Esophagus (tissue), 2 donors: ENCODE results near the gene GNAS. TPM values are rescaled to one million over a fixed set of nuclear protein-coding genes. Genes with fewer than 3 reads are reported as not detected.

Source experiments
- H3K27ac ChIP-seq, 2 donors: one replicate each; pipeline ENCODE4 v1.5.1; 2013; ENCODE audit warnings: low read depth in 2 of 2, mild to moderate bottlenecking in 2 of 2, inconsistent platforms in 1 of 2, low read length in 1 of 2, moderate library complexity in 1 of 2
- H3K27me3 ChIP-seq, 2 donors: one replicate each; pipeline ENCODE4 v1.6.1; 2013; ENCODE audit warnings: low read length in 2 of 2, control low read depth in 1 of 2, mild to moderate bottlenecking in 1 of 2; ENCODE audit not compliant: insufficient read depth in 2 of 2, control insufficient read depth in 1 of 2
- H3K36me3 ChIP-seq, 2 donors: one replicate each; pipeline ENCODE4 v1.6.1; 2013; ENCODE audit warnings: low read length in 1 of 2; ENCODE audit not compliant: control insufficient read depth in 2 of 2, insufficient read depth in 2 of 2
- H3K4me1 ChIP-seq, 2 donors: one replicate each; pipeline ENCODE4 v1.6.1; 2013; ENCODE audit warnings: low read length in 1 of 2; ENCODE audit not compliant: control insufficient read depth in 2 of 2, insufficient read depth in 2 of 2
- H3K4me3 ChIP-seq, 2 donors: one replicate each; pipeline ENCODE4 v1.5.1; 2013; ENCODE audit warnings: low read length in 2 of 2, mild to moderate bottlenecking in 2 of 2, low read depth in 1 of 2, moderate library complexity in 1 of 2
- H3K9me3 ChIP-seq, 2 donors: one replicate each; pipeline ENCODE4 v1.6.1; 2013; ENCODE audit warnings: mild to moderate bottlenecking in 2 of 2, low read depth in 1 of 2, low read length in 1 of 2, moderate library complexity in 1 of 2; ENCODE audit not compliant: control insufficient read depth in 2 of 2, insufficient read depth in 1 of 2
- WGBS, 2 donors: extraction: QIAGEN DNeasy Blood & Tissue Kit; methylation state at CpG; one replicate each; pipeline ENCODE4 v1.1.7; 2013; 5-methylcytosine and 5-hydroxymethylcytosine counted together
- polyA plus RNA-seq, 2 donors: library from polyadenylated mRNA; stranded (reverse); fragments of 200-250 nt; gene quantifications; one replicate each; pipeline ENCODE4 v1.2.3, GENCODE V29; 2013
- donor health status: healthy with polysubstance abuse.
- donor health status: Bipolar disorder and iron deficiency.

The GNAS gene
- polyA plus RNA-seq, 2 donors, result 590 to 1,519 TPM

DNA sequence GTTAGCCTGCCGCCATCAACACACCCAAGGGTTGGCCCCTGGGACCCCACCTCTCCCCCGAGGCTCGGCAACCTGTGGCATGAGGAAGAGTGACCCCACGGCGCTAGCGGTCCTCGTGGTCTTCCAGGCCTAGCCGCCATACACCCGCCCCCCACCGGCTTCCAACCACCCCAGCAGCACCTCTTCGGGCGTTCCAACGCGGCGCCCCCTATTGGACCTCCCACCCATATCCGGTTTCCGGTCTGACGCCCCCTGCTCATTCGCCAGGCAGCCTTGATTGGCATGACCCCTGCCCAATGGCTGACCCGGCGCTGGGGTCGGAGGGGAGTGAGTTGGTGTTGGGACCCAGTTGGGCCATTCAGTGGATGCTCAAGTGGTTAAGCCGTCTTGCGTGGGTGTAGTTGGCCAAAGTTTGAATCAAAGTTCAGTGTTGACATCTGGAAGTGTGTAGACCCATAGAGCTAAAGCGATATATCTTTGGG, 1.8 kb upstream of the GNAS start, which contains the start of gene GNAS-AS1:
TSS of gene GNAS-AS1 (minus strand) at position 210 of the 482 bp plus-strand sequence.
- H3K36me3 ChIP-seq, result no peaks in the 10 kb centered on the region
- 51 to 59% methylated on average over 25 of the region's 25 CpGs for WGBS, 2 donors
- peaks cover 0 to 18% of the 10 kb centered on the region in 2 donors for H3K4me1 ChIP-seq
- peaks cover 0 to 3% of the 10 kb centered on the region in 2 donors for H3K27me3 ChIP-seq
- H3K9me3 ChIP-seq, result no peaks in the 10 kb centered on the region
- H3K27ac ChIP-seq, result no peak within 1 kb of the TSS
- H3K4me3 ChIP-seq, result peak within 1 kb of the TSS; percentile 45 to 53

DNA sequence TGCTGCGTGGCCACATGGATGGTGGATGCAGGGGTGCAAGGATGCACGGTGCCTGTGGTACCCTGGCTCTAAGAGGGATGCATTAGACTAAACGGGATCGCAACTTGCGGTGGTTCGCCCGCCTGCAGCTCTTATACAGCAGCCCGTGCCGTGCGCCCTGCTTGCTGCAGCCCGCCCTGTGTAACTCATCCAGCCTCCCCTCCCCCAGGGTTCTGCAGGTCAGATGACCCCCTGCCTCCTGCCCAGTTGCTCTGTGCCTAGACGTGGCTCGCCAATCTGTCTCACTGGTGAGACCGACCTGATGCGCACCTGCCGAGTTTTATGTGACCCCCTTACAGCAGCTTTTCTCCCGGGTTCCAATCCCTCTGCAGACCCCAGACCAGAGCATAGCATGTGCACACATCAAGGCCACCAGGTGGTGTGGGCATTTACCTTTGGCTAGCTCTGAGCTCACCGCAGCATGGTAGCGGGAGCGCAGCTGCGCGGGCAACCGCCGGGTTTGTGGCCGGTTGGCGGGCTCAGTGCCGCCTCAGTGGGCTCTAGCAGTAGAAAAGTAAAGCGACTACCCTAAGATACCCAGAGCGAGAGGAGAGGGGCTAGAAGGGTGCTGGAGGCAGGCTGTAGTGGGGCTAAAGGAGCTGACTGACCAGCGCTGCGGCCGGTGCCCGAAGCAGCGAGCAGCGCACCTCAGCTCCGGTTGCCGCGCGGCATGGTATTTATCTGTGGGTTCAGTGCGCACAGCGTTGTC, 1.1 kb upstream of the GNAS start:
- Histone ChIP-seq H3K27ac (no peak overlapping the region), H3K27me3 (peaks cover 0 to 3% of the 10 kb centered on the region in 2 donors), H3K36me3 (no peaks in the 10 kb centered on the region), H3K4me3 (peak overlapping the region; percentile 45 to 53), H3K9me3 (no peaks in the 10 kb centered on the region), H3K4me1 (peaks cover 0 to 19% of the 10 kb centered on the region in 2 donors)
- 55 to 59% methylated on average over 41 of the region's 41 CpGs for WGBS, 2 donors

DNA sequence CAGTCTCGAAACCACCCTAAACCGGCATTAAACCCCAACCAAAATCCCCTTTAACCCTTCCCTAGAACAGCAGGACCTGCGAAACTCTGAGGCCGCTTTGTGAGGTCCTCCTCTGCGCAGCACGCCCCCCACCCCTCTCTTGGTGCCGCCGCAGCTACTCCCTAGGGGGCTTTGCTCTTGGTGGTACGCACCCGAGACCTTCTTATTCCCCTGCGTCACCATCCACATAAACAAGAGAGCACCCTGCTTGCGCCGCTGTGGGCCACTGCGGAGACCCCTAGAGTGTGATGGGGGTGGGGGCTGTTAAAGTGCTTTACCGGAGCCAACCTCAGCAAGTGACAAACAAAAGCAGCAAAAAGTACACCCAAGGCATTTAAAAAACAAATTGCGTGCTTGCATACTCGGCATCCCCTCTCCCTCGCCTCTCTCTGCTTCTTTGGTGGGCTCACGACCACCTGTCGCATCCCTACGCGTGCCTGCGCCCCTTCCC, 502 bp upstream of the GNAS start:
- 38 to 46% methylated on average over 23 of the region's 23 CpGs for WGBS, 2 donors
- H3K27me3 ChIP-seq, result peaks cover 0 to 3% of the 10 kb centered on the region in 2 donors
- no peaks in the 10 kb centered on the region for H3K9me3 ChIP-seq
- no peaks in the 10 kb centered on the region for H3K36me3 ChIP-seq
- H3K4me1 ChIP-seq, result peaks cover 0 to 19% of the 10 kb centered on the region in 2 donors
- peak overlapping the region in 1 of 2 donors; percentile 25 for H3K4me3 ChIP-seq
- H3K27ac ChIP-seq, result no peak overlapping the region

DNA sequence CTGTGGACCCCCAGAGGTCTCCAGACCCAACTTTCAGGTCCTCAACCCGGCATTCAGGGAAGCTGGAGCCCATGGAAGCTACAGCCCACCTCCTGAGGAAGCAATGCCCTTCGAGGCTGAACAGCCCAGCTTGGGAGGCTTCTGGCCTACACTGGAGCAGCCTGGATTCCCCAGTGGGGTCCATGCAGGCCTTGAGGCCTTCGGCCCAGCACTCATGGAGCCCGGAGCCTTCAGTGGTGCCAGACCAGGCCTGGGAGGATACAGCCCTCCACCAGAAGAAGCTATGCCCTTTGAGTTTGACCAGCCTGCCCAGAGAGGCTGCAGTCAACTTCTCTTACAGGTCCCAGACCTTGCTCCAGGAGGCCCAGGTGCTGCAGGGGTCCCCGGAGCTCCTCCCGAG, 950 bp downstream of the GNAS start:
- Histone ChIP-seq H3K4me3 (no peak overlapping the region), H3K4me1 (peaks cover 0 to 19% of the 10 kb centered on the region in 2 donors), H3K27ac (no peak overlapping the region), H3K36me3 (no peaks in the 10 kb centered on the region), H3K27me3 (peaks cover 0 to 3% of the 10 kb centered on the region in 2 donors), H3K9me3 (no peaks in the 10 kb centered on the region)
- 74 to 75% methylated on average over 6 of the region's 6 CpGs for WGBS, 2 donors

DNA sequence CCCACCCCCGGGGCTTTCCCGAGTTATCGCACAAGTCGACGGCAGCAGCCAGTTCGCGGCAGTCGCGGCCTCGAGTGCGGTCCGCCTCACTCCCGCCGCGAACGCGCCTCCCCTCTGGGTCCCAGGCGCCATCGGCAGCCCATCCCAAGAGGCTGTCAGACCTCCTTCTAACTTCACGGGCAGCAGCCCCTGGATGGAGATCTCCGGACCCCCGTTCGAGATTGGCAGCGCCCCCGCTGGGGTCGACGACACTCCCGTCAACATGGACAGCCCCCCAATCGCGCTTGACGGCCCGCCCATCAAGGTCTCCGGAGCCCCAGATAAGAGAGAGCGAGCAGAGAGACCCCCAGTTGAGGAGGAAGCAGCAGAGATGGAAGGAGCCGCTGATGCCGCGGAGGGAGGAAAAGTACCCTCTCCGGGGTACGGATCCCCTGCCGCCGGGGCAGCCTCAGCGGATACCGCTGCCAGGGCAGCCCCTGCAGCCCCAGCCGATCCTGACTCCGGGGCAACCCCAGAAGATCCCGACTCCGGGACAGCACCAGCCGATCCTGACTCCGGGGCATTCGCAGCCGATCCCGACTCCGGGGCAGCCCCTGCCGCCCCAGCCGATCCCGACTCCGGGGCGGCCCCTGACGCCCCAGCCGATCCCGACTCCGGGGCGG, 1.6 kb downstream of the GNAS start:
- Histone ChIP-seq H3K36me3 (no peaks in the 10 kb centered on the region), H3K9me3 (no peaks in the 10 kb centered on the region), H3K27ac (no peak overlapping the region), H3K4me3 (peak overlapping the region in 1 of 2 donors; percentile 47), H3K27me3 (peaks cover 0 to 3% of the 10 kb centered on the region in 2 donors), H3K4me1 (peaks cover 0 to 19% of the 10 kb centered on the region in 2 donors)
- WGBS, 2 donors, result 54 to 61% methylated on average over 63 of the region's 63 CpGs

DNA sequence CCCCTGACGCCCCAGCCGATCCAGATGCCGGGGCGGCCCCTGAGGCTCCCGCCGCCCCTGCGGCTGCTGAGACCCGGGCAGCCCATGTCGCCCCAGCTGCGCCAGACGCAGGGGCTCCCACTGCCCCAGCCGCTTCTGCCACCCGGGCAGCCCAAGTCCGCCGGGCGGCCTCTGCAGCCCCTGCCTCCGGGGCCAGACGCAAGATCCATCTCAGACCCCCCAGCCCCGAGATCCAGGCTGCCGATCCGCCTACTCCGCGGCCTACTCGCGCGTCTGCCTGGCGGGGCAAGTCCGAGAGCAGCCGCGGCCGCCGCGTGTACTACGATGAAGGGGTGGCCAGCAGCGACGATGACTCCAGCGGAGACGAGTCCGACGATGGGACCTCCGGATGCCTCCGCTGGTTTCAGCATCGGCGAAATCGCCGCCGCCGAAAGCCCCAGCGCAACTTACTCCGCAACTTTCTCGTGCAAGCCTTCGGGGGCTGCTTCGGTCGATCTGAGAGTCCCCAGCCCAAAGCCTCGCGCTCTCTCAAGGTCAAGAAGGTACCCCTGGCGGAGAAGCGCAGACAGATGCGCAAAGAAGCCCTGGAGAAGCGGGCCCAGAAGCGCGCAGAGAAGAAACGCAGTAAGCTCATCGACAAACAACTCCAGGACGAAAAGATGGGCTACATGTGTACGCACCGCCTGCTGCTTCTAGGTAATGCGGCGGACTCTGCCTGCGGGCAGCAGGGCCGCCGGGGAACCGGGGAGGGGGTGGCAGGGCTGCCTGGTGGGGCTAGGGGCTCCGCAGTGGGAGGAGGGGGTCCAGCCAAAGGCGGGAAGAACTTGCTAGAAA, 2.3 kb downstream of the GNAS start:
- H3K4me3 ChIP-seq, result peak overlapping the region; percentile 47 to 50
- no peaks in the 10 kb centered on the region for H3K36me3 ChIP-seq
- peaks cover 0 to 19% of the 10 kb centered on the region in 2 donors for H3K4me1 ChIP-seq
- H3K27me3 ChIP-seq, result peaks cover 0 to 3% of the 10 kb centered on the region in 2 donors
- H3K27ac ChIP-seq, result no peak overlapping the region
- H3K9me3 ChIP-seq, result no peaks in the 10 kb centered on the region
- 46 to 48% methylated on average over 73 to 75 of the region's 75 CpGs for WGBS, 2 donors

DNA sequence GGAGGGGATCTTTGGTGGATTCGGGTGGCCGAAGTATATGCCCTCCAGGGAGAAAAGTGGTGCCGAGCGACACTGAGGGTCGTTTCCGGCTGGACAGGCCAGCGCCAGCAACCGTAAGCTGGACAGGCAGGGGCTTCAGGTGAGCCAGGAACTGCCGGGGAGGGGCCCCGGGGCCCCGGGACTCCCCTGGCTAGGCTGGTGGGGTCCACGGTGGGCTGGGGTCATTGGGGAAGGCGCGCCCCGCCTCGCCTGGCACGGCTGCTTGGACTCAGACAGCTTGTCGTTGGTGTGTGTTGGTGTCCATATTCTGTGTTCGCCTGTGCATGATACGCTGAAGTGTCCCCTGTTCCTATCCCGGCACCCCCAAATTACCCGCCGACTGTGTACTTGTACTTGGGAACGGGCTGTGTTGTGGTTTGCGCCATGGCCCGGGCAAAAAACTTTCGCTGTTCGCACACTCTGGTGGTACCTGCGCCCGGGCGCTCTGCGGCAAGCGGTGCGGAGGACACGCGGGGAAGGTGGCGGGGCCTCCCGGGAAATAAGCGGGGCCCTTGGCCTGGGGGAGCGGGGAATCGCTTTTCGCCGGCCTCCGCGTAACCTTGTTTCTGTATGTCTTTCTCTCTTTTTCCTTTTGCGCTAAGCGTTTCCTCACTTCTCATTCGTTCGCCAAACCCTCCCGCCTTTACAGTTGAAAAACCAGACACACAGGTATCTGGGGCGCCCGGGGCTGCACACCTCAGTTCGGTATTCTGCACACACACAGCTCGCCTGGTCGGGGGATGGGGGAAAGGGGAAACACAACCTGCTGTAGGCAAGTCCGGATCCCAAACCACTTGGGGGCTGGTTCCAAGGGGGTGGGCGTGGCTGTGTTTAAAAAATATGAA, 3.2 kb downstream of the GNAS start:
- Histone ChIP-seq H3K27ac (no peak overlapping the region), H3K4me1 (peaks cover 0 to 19% of the 10 kb centered on the region in 2 donors), H3K27me3 (peaks cover 0 to 3% of the 10 kb centered on the region in 2 donors), H3K36me3 (no peaks in the 10 kb centered on the region), H3K9me3 (no peaks in the 10 kb centered on the region), H3K4me3 (peak overlapping the region; percentile 47 to 50)
- 42 to 48% methylated on average over 55 to 57 of the region's 57 CpGs for WGBS, 2 donors

DNA sequence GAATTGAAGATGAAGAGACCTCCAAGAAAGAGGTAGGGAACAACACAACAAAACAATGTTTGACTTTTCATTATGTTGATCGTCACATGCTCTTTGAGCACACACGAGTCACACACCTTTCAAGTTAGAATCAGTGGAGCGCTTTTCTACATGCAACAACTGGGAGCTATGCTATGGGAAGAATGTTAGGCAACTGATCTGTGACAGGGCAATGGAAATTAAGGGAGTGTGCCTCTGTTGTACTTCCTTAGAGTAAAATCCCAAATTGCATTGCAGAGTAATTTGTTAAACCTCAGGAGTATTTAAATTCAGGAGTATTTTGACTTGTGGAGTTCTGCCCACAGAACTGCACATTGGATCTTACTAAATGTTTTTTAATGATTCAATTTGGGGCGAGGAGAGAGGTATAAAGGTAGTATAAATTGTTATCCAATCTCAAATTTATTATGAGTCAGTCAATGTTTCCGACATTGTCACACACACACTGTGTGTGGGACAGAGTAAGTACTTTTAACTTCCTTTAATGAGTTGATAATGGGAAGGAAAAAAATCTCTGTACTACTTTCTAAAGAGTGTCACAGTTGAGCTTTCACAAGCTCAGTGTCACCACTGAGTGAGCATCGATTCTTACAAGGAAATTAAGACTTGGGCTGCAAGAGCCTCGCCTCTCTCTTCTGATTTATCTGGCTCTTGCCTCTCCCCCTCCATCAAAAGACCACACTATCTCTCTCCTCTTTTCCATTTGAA, 10.7 kb downstream of the GNAS start:
- H3K36me3 ChIP-seq, result no peaks in the 10 kb centered on the region
- H3K9me3 ChIP-seq, result no peaks in the 10 kb centered on the region
- no peak overlapping the region for H3K4me3 ChIP-seq
- 78% methylated on average over 7 of the region's 7 CpGs for WGBS, 2 donors
- no peaks in the 10 kb centered on the region for H3K4me1 ChIP-seq
- no peak overlapping the region for H3K27ac ChIP-seq
- H3K27me3 ChIP-seq, result no peaks in the 10 kb centered on the region
